ENCODE measurements around the gene COBLL1.

The COBLL1 gene

DNA sequence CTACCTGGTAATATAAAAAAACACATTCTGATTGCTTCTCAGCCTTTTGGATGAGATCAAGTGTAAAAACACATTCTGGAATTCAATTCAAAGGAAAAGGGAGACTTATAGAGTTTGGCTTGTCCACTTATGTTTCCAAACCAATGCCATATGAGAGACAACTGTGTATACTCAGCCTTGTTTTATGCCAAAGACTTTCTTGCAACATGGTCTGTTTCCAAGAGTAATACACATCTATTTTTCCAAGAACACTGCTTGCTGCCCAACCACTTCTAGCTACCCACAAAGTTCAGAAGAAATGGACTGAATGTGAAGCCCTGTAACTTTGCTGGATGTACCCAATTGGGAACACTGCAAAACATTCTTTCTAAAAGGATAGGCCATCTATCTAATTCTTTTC lies 172.3 kb downstream of the COBLL1 start:
- FAIRE-seq (no peak), DNase-seq (ENCODE audit: insufficient read length, low spot score) (no peak)
- TF ChIP-seq PAX5 (IDR thresholded peaks at IDR 0.05; ENCODE audit: insufficient read depth, low read length, severe bottlenecking) (no peak), TAF1 (IDR thresholded peaks at IDR 0.05; ENCODE audit: low read depth, low read length) (no peak), POLR2AphosphoS5 (IDR thresholded peaks at IDR 0.05; ENCODE audit: low read depth, low read length) (no peak), SPI1 (IDR thresholded peaks at IDR 0.05; ENCODE audit: low read depth, low read length) (no peak), POU2F2 (IDR thresholded peaks at IDR 0.05; ENCODE audit: low read depth, low read length) (no peak), POLR2A (IDR thresholded peaks at IDR 0.05; ENCODE audit: low read depth, low read length) (no peak)

DNA sequence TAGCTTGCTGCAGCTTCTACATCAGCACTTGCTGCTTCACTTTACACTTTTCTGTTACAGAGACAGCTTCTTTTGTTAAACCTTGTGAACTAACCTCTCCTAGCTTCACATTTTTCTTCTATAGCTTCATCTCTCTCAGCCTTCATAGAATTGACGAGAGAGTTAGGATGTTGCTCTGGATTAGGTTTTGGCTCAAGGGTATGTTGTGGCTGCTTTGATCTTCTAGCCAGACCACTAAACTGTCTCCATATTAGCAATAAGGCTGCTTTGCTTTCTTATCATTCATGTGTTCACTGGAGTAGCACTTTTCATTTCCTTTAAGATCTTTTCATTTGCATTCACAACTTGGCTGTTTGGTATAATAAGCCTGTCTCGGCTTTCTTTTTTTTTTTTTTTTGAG lies 174.1 kb downstream of the COBLL1 start:
- no peak for TF ChIP-seq POU2F2 (IDR thresholded peaks at IDR 0.05; ENCODE audit: low read depth, low read length)
- no peak for TF ChIP-seq SPI1 (IDR thresholded peaks at IDR 0.05; ENCODE audit: low read depth, low read length)
- TF ChIP-seq TAF1 (IDR thresholded peaks at IDR 0.05; ENCODE audit: low read depth, low read length) = no peak
- TF ChIP-seq POLR2AphosphoS5 (IDR thresholded peaks at IDR 0.05; ENCODE audit: low read depth, low read length) = no peak
- no peak for TF ChIP-seq POLR2A (IDR thresholded peaks at IDR 0.05; ENCODE audit: low read depth, low read length)
- TF ChIP-seq PAX5 (IDR thresholded peaks at IDR 0.05; ENCODE audit: insufficient read depth, low read length, severe bottlenecking) = no peak
- FAIRE-seq = no peak
- no peak for DNase-seq (ENCODE audit: insufficient read length, low spot score)

DNA sequence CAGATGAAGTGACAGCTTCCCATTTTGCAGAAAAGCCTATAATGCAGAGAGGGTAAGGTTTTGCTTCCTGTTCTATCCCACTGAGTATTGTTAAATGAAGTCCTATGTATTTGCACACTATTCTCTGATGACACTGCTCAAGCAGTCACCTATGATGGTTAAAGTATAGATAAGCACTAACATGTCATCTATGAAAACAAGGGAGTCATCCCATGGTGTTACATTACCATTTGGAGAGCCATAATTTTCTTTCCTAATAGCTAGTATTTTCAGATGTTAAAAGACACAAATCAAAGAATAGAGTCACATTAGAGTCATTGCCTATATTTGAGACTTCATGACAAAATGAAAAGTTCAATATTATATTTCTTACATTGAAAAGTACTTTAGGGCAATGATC lies 177.6 kb downstream of the COBLL1 start:
- FAIRE-seq = no peak
- TF ChIP-seq PAX5 (IDR thresholded peaks at IDR 0.05; ENCODE audit: insufficient read depth, low read length, severe bottlenecking) (no peak), POU2F2 (IDR thresholded peaks at IDR 0.05; ENCODE audit: low read depth, low read length) (no peak), POLR2A (IDR thresholded peaks at IDR 0.05; ENCODE audit: low read depth, low read length) (no peak), POLR2AphosphoS5 (IDR thresholded peaks at IDR 0.05; ENCODE audit: low read depth, low read length) (no peak), TAF1 (IDR thresholded peaks at IDR 0.05; ENCODE audit: low read depth, low read length) (no peak), SPI1 (IDR thresholded peaks at IDR 0.05; ENCODE audit: low read depth, low read length) (no peak)
- no peak for DNase-seq (ENCODE audit: insufficient read length, low spot score)

DNA sequence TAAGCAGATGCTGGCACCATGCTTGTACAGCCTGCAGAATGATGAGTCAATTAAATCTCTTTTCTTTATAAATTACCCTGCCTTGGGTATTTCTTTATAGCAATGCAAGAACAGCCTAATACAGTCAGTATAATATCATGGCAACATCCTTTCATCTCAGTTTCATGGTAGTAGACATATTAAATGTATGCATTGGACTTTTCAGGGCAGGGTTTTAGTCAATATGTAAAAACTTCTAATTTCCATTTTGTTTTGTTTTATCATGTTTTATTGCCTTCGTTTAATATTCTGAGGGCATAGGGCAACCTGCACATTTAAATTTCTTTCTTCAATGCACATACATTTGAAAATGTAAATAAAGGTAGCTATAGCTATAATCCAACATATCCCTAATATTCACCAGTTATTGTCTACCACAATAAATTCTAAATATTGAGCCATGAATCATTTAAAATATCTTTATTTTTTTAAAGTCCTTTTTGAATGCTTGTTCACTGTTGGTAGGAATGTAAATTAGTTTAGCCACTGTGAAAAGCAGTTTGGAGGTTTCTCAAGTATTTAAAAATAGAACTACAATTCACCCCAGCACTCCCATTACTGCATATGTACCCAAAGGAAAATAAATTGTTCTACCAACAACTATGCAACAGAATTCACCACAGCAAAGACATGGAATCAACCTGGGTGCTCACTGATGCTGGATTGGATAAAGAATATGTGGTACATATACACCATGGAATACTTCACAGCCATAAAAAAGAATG lies 178.6 kb downstream of the COBLL1 start:
- TF ChIP-seq POLR2A (IDR thresholded peaks at IDR 0.05; ENCODE audit: low read depth, low read length) = no peak
- TF ChIP-seq SPI1 (IDR thresholded peaks at IDR 0.05; ENCODE audit: low read depth, low read length) = no peak
- no peak for TF ChIP-seq POLR2AphosphoS5 (IDR thresholded peaks at IDR 0.05; ENCODE audit: low read depth, low read length)
- TF ChIP-seq TAF1 (IDR thresholded peaks at IDR 0.05; ENCODE audit: low read depth, low read length) = no peak
- TF ChIP-seq POU2F2 (IDR thresholded peaks at IDR 0.05; ENCODE audit: low read depth, low read length) = no peak
- no peak for TF ChIP-seq PAX5 (IDR thresholded peaks at IDR 0.05; ENCODE audit: insufficient read depth, low read length, severe bottlenecking)
- no peak for DNase-seq (ENCODE audit: insufficient read length, low spot score)
- FAIRE-seq = no peak

DNA sequence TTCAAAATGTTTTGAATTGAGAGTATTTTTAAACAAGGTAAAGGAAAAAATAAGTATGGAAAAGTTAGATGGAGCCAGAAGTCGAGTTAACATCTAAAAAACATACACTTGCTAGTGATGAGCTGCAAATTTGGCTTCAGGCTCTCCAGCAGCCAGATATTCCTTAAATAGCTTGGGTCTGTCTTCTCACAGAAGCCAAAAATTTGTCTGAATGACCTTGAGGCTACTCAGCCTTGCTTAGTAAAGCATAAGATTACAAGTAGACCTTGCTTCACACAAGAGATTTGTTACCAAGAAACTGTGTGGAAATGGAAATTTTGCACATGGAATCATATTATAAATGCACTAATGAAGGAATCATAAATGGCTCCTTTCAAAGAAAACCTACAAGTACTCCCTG lies 179.6 kb downstream of the COBLL1 start:
- DNase-seq (ENCODE audit: insufficient read length, low spot score) = no peak
- FAIRE-seq = no peak
- TF ChIP-seq SPI1 (IDR thresholded peaks at IDR 0.05; ENCODE audit: low read depth, low read length) (no peak), POU2F2 (IDR thresholded peaks at IDR 0.05; ENCODE audit: low read depth, low read length) (no peak), POLR2A (IDR thresholded peaks at IDR 0.05; ENCODE audit: low read depth, low read length) (no peak), POLR2AphosphoS5 (IDR thresholded peaks at IDR 0.05; ENCODE audit: low read depth, low read length) (no peak), PAX5 (IDR thresholded peaks at IDR 0.05; ENCODE audit: insufficient read depth, low read length, severe bottlenecking) (no peak), TAF1 (IDR thresholded peaks at IDR 0.05; ENCODE audit: low read depth, low read length) (no peak)

DNA sequence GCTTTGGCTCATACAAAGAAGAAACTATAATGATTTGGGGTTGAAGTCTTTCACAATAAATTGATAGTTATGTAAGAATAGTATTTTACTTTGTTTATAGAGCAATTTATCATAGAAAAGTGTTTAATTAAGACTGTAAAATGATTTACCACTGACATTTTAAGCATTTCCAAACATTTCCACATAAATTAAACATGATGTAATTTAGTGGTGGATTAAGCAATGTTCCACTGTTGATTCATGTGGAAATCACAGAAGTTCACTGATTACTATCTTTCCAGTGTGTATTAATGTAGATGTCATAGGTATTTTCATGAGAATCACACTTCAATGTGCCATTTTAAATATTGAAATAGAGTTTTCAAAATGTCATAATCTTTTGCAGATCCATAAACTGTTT lies 180.3 kb downstream of the COBLL1 start:
- TF ChIP-seq SPI1 (IDR thresholded peaks at IDR 0.05; ENCODE audit: low read depth, low read length) = no peak
- TF ChIP-seq POLR2AphosphoS5 (IDR thresholded peaks at IDR 0.05; ENCODE audit: low read depth, low read length) = no peak
- TF ChIP-seq TAF1 (IDR thresholded peaks at IDR 0.05; ENCODE audit: low read depth, low read length) = no peak
- TF ChIP-seq POLR2A (IDR thresholded peaks at IDR 0.05; ENCODE audit: low read depth, low read length) = no peak
- TF ChIP-seq PAX5 (IDR thresholded peaks at IDR 0.05; ENCODE audit: insufficient read depth, low read length, severe bottlenecking) = no peak
- no peak for TF ChIP-seq POU2F2 (IDR thresholded peaks at IDR 0.05; ENCODE audit: low read depth, low read length)
- DNase-seq (ENCODE audit: insufficient read length, low spot score) (no peak), FAIRE-seq (no peak)

DNA sequence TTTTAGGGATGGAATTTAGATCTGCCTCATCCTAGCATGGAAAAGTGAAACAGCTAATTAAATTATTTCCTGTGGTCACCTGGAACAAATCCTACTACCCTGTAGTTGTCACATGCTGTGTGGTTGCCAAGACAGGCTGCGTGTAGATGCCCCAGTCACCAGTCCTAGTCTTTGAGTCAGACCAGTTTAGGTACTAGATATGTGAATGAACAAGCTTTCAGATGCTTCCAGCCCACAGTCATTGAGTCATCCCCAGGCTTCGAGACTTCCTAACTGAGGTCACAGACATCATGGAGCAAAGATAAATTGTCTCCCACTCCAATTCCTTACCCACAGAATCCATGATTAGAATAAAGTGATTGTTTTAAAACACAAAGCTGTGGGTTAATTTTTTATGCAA lies 184.5 kb downstream of the COBLL1 start:
- TF ChIP-seq POLR2AphosphoS5 (IDR thresholded peaks at IDR 0.05; ENCODE audit: low read depth, low read length) (no peak), POU2F2 (IDR thresholded peaks at IDR 0.05; ENCODE audit: low read depth, low read length) (no peak), POLR2A (IDR thresholded peaks at IDR 0.05; ENCODE audit: low read depth, low read length) (no peak), PAX5 (IDR thresholded peaks at IDR 0.05; ENCODE audit: insufficient read depth, low read length, severe bottlenecking) (no peak), TAF1 (IDR thresholded peaks at IDR 0.05; ENCODE audit: low read depth, low read length) (no peak), SPI1 (IDR thresholded peaks at IDR 0.05; ENCODE audit: low read depth, low read length) (no peak)
- no peak for FAIRE-seq
- DNase-seq (ENCODE audit: insufficient read length, low spot score) = no peak

DNA sequence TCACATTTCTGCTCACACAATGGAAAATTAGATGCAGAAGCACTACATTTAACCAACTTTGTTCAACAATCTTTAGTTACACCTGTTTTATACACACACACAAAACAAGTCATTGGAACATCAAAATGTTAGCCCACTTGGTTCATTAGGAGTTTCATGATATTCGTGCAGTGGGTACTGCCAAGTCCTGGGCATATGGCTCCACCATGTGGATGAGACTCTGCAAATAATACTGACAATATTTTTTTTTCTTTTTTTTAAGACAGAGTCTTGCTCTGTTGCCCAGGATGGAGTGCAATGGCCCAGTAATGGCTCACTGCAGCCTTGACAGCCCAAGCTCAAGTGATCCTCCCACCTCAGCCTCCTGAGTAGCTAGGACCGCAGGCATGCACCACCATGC lies 185.9 kb downstream of the COBLL1 start:
- DNase-seq (ENCODE audit: insufficient read length, low spot score) = no peak
- TF ChIP-seq POLR2AphosphoS5 (IDR thresholded peaks at IDR 0.05; ENCODE audit: low read depth, low read length) = no peak
- TF ChIP-seq PAX5 (IDR thresholded peaks at IDR 0.05; ENCODE audit: insufficient read depth, low read length, severe bottlenecking) = no peak
- no peak for TF ChIP-seq POU2F2 (IDR thresholded peaks at IDR 0.05; ENCODE audit: low read depth, low read length)
- TF ChIP-seq SPI1 (IDR thresholded peaks at IDR 0.05; ENCODE audit: low read depth, low read length) = no peak
- no peak for TF ChIP-seq TAF1 (IDR thresholded peaks at IDR 0.05; ENCODE audit: low read depth, low read length)
- no peak for TF ChIP-seq POLR2A (IDR thresholded peaks at IDR 0.05; ENCODE audit: low read depth, low read length)
- no peak for FAIRE-seq

DNA sequence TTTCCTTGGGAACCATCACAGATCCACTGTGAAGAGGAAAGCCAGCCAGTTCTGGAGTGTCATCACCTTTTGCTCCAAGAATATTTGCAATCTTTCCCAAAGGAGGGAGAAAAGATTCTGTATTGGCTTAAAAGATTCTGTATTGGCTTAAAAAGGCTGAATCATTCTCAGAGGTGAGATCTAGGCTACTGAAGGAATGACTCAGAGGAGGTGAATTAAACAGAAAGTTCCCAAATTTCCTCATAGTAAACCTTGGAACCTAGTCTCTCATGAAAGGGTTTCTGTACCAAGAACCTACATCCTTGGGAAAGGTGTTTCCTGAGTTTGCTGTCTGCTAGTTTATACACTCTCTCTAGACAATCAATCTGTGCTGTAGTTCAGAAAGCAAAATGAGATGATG lies 186.3 kb downstream of the COBLL1 start:
- DNase-seq (ENCODE audit: insufficient read length, low spot score) (no peak), FAIRE-seq (no peak)

More for the DNA sequence above, 186.3 kb downstream of the COBLL1 start:
- TF ChIP-seq POLR2AphosphoS5 (IDR thresholded peaks at IDR 0.05; ENCODE audit: low read depth, low read length) = no peak
- TF ChIP-seq SPI1 (IDR thresholded peaks at IDR 0.05; ENCODE audit: low read depth, low read length) = no peak
- no peak for TF ChIP-seq POLR2A (IDR thresholded peaks at IDR 0.05; ENCODE audit: low read depth, low read length)
- TF ChIP-seq PAX5 (IDR thresholded peaks at IDR 0.05; ENCODE audit: insufficient read depth, low read length, severe bottlenecking) = no peak
- no peak for TF ChIP-seq TAF1 (IDR thresholded peaks at IDR 0.05; ENCODE audit: low read depth, low read length)
- TF ChIP-seq POU2F2 (IDR thresholded peaks at IDR 0.05; ENCODE audit: low read depth, low read length) = no peak
